Measurements from ENCODE around the gene CCR7. TPM values are rescaled to one million over a fixed set of nuclear protein-coding genes. Genes with fewer than 3 reads are reported as not detected.
"Not testable (repeated sequence)": the region's sequence is repeated elsewhere in the genome, so short reads cannot be mapped to it uniquely, and the experiment has no call there.

Gene CCR7
- total RNA-seq, 1 donor from 2014 or later, result not detected

GRCh38 chr17:40598301-40598618, 33.0 kb upstream of the CCR7 start:
- intact Hi-C loops (cut with DNase I), result no loop called here
- no peak for ATAC-seq
- no peak for DNase-seq (ENCODE audit: missing footprints)

- intact Hi-C loops (cut with DNase I), result no loop called here
- ATAC-seq (no peak), DNase-seq (ENCODE audit: missing footprints) (no peak)
Observed at GRCh38 chr17:40597556-40598300, 32.5 kb upstream of the CCR7 start.

GRCh38 chr17:40597156-40597555, 31.9 kb upstream of the CCR7 start:
- DNase-seq (ENCODE audit: missing footprints) (no peak), ATAC-seq (no peak)
- intact Hi-C loops (cut with DNase I), result no loop called here

DNA sequence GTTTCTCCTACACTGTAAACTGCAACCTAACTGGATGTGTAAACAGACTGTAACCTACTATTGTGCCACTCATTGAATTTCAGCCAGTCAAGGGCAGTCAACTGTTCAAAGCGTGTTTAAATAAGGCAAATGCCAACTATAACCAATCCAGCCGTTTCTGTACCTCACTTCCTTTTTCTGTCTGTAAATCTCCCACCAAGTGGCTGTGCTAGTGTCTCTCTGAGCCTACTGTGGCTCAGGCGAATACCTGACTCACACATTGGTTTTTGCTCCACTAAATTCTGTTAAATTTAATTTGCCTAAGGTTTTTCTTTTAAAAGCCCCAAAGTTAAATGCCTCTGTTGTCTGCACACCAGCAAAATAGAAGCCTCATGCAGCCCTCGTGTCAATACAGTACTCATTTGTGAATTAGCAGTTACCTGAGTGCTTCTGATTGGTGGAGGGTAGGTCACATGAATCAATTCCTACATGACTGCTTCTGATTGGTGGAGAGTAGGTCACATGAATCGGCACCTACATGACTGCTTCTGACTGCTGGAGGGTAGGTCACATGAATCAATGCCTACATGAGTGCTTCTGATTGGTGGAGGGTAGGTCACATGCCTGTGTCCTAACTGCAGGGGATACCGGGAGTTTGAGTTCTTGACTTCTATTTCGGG, 31.1 kb upstream of the CCR7 start:
- DNase-seq (ENCODE audit: missing footprints) (no peak), ATAC-seq (no peak)
- intact Hi-C loops (cut with DNase I), result no loop called here

DNA sequence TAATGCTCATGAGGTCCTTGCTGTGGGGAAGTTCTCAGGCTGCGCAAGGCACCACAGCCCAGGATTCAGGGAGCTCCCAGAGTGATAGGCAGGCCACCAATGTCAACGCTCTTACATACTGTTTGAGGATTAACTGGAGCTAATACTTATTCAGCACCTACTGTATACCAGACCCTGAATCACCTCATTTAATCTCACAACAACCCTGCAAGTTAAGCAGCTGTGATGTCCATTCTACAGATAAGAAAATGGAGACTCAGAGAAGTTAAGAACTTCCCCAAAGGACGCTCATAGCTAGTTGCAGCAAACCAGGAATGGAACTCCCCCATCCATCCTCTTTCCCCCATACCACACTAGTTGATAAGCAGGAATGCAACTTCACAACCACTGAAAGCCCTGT, 25.5 kb upstream of the CCR7 start:
- intact Hi-C loops (cut with DNase I), result no loop called here
- ATAC-seq (no peak), DNase-seq (ENCODE audit: missing footprints) (no peak)

DNA sequence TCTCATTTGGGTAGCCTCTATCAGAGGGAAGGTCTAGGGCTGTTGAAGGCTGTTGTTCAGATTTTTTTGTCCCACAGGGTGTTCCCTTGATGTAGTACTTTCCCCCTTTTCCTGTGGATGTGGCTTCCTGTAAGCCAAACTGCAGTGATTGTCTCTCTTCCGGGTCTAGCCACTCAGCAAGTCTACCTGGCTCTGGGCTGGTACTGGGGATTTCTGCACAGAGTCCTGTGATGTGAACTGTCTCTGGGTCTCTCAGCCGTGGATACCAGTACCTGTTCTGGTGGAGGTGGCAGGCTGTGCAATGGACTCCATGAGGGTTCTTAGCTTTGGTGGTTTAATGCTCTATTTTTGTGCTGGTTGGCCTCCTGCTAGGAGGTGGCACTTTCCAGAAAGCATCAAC, 23.3 kb upstream of the CCR7 start:
- no peak for DNase-seq (ENCODE audit: missing footprints)
- ATAC-seq, result no peak
- intact Hi-C loops (cut with DNase I), result no loop called here

GRCh38 chr17:40586264-40586663, 21.0 kb upstream of the CCR7 start:
- ATAC-seq; DNase-seq (ENCODE audit: missing footprints); intact Hi-C loops (cut with DNase I): not testable (repeated sequence)

- intact Hi-C loops (cut with DNase I); DNase-seq (ENCODE audit: missing footprints); ATAC-seq: not testable (repeated sequence)
Observed at GRCh38 chr17:40584950-40585349, 19.7 kb upstream of the CCR7 start.

- intact Hi-C loops (cut with DNase I), result no loop called here
- DNase-seq (ENCODE audit: missing footprints) (peak; percentile 76), ATAC-seq (peak; percentile 42)
Observed at GRCh38 chr17:40582328-40582901, 17.1 kb upstream of the CCR7 start.

DNA sequence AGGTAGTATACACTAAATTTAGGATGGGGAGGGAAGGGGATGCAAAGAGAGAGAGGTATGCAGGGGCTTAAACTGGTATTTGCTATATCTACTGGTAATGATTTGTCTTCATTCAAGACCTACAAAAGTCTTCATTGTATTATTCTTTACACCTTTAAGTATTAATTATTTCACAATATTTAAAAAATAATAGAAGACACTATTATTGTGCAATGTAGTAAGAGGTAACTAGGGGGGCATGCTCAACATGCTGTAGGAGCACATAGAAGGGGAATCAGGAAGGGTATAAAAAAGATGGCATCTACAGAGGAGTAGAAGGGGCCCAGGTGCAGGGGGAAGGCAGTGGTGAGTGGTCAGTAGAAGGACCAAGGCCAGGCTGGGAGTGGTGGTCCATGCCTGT, 14.9 kb upstream of the CCR7 start:
- intact Hi-C loops (cut with DNase I), result no loop called here
- no peak for ATAC-seq

GRCh38 chr17:40579471-40579870, 14.2 kb upstream of the CCR7 start:
- intact Hi-C loops (cut with DNase I), result no loop called here

More for the DNA sequence above, 14.9 kb upstream of the CCR7 start:
- no peak for DNase-seq (ENCODE audit: missing footprints)

DNA sequence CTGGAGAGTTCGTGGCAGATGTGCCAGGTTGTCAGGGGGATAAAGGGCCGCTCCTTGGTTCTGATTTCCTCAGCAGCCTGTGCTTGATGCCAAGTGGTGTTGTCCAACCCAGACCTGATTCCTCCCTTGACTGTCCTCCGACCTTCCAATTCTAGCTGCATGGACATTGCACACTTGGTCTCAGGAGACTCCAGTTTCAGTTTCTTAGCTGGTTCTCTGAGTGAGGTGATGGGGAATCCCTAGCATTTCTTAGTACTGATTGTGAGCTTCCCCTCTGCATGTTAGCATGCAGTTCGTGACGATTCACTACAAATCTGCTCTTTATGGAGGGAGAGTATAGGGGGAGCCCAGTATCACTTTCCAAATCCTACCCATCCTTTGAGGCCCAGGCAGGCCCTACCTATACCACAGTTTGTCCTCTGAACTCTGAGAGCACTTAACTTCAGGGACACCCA, 12.4 kb upstream of the CCR7 start:
- intact Hi-C loops (cut with DNase I), result no loop called here
- DNase-seq (ENCODE audit: missing footprints) (no peak), ATAC-seq (no peak)

More at GRCh38 chr17:40579471-40579870, 14.2 kb upstream of the CCR7 start:
- ATAC-seq (no peak), DNase-seq (ENCODE audit: missing footprints) (no peak)

GRCh38 chr17:40576113-40576740, 11.0 kb upstream of the CCR7 start:
- DNase-seq (ENCODE audit: missing footprints) (no peak), ATAC-seq (no peak)
- intact Hi-C loops (cut with DNase I), result no loop called here

DNA sequence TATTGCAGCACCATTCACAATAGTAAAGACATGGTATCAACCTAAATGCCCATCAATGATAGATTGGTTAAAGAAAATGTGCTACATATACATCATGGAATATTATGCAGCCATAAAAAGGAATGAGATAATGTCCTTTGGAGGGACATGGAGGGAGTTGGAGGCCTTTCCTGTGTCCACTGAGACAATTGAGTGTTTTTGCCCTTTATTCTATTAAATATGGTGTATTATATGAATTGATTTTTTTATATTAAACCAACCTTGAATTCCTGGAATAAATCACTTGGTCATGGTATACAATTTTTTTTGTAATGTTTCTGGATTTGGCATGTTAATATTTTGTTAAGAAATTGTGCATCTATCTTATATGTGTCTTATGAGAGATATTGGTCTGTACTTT, 9.0 kb upstream of the CCR7 start:
- ATAC-seq (no peak), DNase-seq (ENCODE audit: missing footprints) (no peak)
- intact Hi-C loops (cut with DNase I), result no loop called here

DNA sequence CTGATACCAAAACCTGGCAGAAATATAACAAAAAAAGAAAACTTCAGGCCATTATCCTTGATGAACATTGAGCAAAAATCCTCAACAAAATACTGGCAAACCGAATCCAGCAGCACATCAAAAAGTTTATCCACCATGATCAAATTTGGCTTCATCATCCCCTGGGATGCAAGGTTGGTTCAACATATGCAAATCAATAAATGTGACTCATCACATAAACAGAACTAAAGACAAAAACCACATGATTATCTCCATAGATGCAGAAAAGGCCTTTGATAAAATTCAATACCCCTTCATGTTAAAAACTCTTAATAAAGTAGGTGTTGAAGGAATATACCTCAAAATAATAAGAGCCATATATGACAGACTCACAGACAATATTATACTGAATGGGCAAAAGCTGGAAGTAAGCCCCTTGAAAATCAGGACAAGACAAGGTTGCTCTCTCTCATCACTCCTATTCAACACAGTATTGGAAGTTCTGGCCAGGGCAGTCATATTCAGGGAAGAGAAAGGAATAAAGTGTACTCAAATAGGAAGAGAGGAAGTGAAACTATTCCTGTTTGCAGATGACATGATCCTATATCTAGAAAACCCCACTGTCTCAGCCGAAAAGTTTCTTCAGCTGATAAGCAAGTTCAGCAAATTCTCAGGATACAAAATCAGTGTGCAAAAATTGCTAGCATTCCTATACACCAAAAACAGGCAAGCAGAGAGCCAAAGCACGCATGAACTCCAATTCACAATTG, 7.1 kb upstream of the CCR7 start:
- ATAC-seq; intact Hi-C loops (cut with DNase I); DNase-seq (ENCODE audit: missing footprints): not testable (repeated sequence)

- intact Hi-C loops (cut with DNase I), result no loop called here
- ATAC-seq, result no peak
Observed at GRCh38 chr17:40568074-40568836, 3.0 kb upstream of the CCR7 start.

DNA sequence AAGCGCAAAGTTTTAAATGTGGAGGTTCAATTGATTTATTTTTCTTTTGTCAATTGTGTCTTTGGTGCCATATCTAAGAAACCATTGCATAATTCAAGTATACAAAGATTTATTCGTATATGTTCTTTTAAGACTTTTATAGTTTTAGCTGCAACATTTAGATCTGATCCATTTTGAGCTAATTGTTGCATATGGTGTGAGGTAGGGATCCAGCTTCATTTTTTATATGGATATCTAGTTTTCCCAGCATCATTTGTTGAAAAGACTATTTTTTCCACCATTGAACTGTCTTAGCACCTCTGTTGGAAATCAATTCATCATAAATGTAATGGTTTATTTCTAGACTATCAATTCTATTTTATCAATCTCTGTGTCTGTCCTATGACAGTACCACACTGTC, 2.1 kb upstream of the CCR7 start:
- DNase-seq (ENCODE audit: missing footprints), result no peak
- intact Hi-C loops (cut with DNase I), result no loop called here
- no peak for ATAC-seq

More at GRCh38 chr17:40568074-40568836, 3.0 kb upstream of the CCR7 start:
- DNase-seq (ENCODE audit: missing footprints), result no peak

DNA sequence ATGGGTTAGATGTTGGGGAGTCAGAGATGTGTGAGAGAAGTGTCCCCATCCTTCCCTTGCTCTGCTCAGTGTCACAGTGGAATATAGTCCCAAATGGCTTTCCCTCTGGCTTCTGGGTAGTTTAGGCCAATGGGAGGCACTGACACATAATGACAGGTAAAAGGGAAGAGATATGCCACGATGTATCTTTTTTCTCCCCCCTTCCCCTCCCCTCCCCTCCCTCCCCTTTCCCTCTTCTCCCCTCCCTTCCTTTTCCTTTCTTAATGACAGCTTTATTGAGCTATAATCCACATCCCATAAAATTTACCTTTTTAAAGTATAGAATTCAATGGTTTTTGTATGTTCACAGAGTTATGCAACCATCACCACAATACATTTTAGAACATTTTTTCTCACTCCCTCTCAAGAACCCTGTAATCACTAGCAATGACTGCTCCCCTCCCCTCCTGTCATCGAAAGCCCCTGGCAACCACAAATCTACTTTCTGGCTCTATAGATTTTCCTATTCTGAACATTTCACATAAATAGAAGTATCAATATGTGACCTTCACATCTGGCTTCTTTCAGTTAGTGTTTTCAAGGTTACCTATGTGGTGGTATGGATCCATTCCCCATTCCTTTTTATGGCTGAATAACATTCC, 617 bp upstream of the CCR7 start:
- ATAC-seq (no peak), DNase-seq (ENCODE audit: missing footprints) (no peak)
- intact Hi-C loops (cut with DNase I), result no loop called here
